A204.1 (cell line): ENCODE measurements around the gene LMX1B.
"Not testable (repeated sequence)": the region's sequence is repeated elsewhere in the genome, so short reads cannot be mapped to it uniquely, and the experiment has no call there.

Experiments
- FAIRE-seq: peaks from 2 replicates; lab custom pipeline; 2012; peaks lifted over from hg19 to GRCh38; lab: Jason Lieb, UNC

Gene LMX1B

GRCh38 chr9:126720036-126720435, 106.3 kb downstream of the LMX1B start:
- no peak for FAIRE-seq

- no peak for FAIRE-seq
Measured at GRCh38 chr9:126720661-126721563, 107.2 kb downstream of the LMX1B start.

- no peak for FAIRE-seq
Measured at GRCh38 chr9:126721564-126721981, 107.8 kb downstream of the LMX1B start.

GRCh38 chr9:126722252-126722921, 108.7 kb downstream of the LMX1B start:
- no peak for FAIRE-seq

- FAIRE-seq: no peak
Measured at GRCh38 chr9:126722922-126723806, 109.4 kb downstream of the LMX1B start.

- FAIRE-seq: no peak
Measured at GRCh38 chr9:126723807-126724172, 110.1 kb downstream of the LMX1B start.

GRCh38 chr9:126724226-126724625, 110.5 kb downstream of the LMX1B start:
- no peak for FAIRE-seq

- not testable (repeated sequence) for FAIRE-seq
Measured at GRCh38 chr9:126725485-126725884, 111.8 kb downstream of the LMX1B start.

- not testable (repeated sequence) for FAIRE-seq
Measured at GRCh38 chr9:126728210-126728609, 114.5 kb downstream of the LMX1B start.

- FAIRE-seq: not testable (repeated sequence)
Measured at GRCh38 chr9:126730592-126730991, 116.9 kb downstream of the LMX1B start.

- no peak for FAIRE-seq
Measured at GRCh38 chr9:126733005-126733404, 119.3 kb downstream of the LMX1B start.

GRCh38 chr9:126734877-126735276, 121.1 kb downstream of the LMX1B start:
- no peak for FAIRE-seq

GRCh38 chr9:126735482-126735881, 121.8 kb downstream of the LMX1B start:
- FAIRE-seq: no peak

GRCh38 chr9:126738553-126738952, 124.8 kb downstream of the LMX1B start:
- no peak for FAIRE-seq

GRCh38 chr9:126743041-126743440, 129.3 kb downstream of the LMX1B start:
- no peak for FAIRE-seq

GRCh38 chr9:126745574-126746411, 132.1 kb downstream of the LMX1B start:
- FAIRE-seq: no peak
